ENCODE results near the gene DUSP19.

Gene DUSP19

GRCh38 chr2:183068561-183068960 lies 10.0 kb upstream of the DUSP19 start:
- DNase-seq, result no peak

GRCh38 chr2:183069174-183069573 lies 9.4 kb upstream of the DUSP19 start:
- DNase-seq, result no peak

- DNase-seq, result no peak
Measured at GRCh38 chr2:183070942-183071844, 7.4 kb upstream of the DUSP19 start.

GRCh38 chr2:183072177-183072576 lies 6.4 kb upstream of the DUSP19 start:
- DNase-seq, result no peak

GRCh38 chr2:183078163-183078463 lies 434 bp upstream of the DUSP19 start:
- DNase-seq, result no peak

- no peak for DNase-seq
Measured at GRCh38 chr2:183079139-183079775, 710 bp downstream of the DUSP19 start.

- no peak for DNase-seq
Measured at GRCh38 chr2:183081911-183082310, 3.4 kb downstream of the DUSP19 start.

- no peak for DNase-seq
Measured at GRCh38 chr2:183088061-183088460, 9.5 kb downstream of the DUSP19 start.

GRCh38 chr2:183089192-183089851 lies 10.8 kb downstream of the DUSP19 start:
- no peak for DNase-seq

GRCh38 chr2:183091318-183091953 lies 12.9 kb downstream of the DUSP19 start:
- no peak for DNase-seq

GRCh38 chr2:183091954-183092345 lies 13.4 kb downstream of the DUSP19 start:
- DNase-seq, result no peak

- DNase-seq, result no peak
Measured at GRCh38 chr2:183093857-183094657, 15.5 kb downstream of the DUSP19 start.

- no peak for DNase-seq
Measured at GRCh38 chr2:183105402-183106134, 27.0 kb downstream of the DUSP19 start.

- no peak for DNase-seq
Measured at GRCh38 chr2:183112577-183112976, 34.0 kb downstream of the DUSP19 start.

- no peak for DNase-seq
Measured at GRCh38 chr2:183113630-183114029, 35.1 kb downstream of the DUSP19 start.

GRCh38 chr2:183117226-183117625 lies 38.7 kb downstream of the DUSP19 start:
- no peak for DNase-seq

GRCh38 chr2:183123117-183123958 lies 44.8 kb downstream of the DUSP19 start:
- no peak for DNase-seq

- no peak for DNase-seq
Measured at GRCh38 chr2:183123959-183124221, 45.3 kb downstream of the DUSP19 start.

- DNase-seq, result peak; percentile 79
Measured at GRCh38 chr2:183124222-183124956, 45.8 kb downstream of the DUSP19 start, which contains the start of gene NUP35. NUP35 (plus strand) TSS chr2:183124443; CDS start chr2:183124458, 15 bp downstream.

- DNase-seq, result no peak
Measured at GRCh38 chr2:183124957-183125255, 46.4 kb downstream of the DUSP19 start.
